Stimulated activated CD8-positive, alpha-beta memory T cell treated with anti-CD3 and anti-CD28 coated beads, Interleukin-7, amount 100 ng/mL, for 24 hours (primary cell): ENCODE results near the gene PANX1.

Experiments used
- DNase-seq: peaks from one replicate; pipeline ENCODE4 v3.0.0-alpha.2; 2020; ENCODE audit warnings: low read depth

PANX1 gene

GRCh38 chr11:94185416-94186084 lies 56.9 kb downstream of the PANX1 start:
- DNase-seq = no peak

- no peak for DNase-seq
These were observed 57.9 kb downstream of the PANX1 start for GRCh38 chr11:94186342-94187203.

- no peak for DNase-seq
These were observed 64.6 kb downstream of the PANX1 start for GRCh38 chr11:94193288-94193687.

DNA sequence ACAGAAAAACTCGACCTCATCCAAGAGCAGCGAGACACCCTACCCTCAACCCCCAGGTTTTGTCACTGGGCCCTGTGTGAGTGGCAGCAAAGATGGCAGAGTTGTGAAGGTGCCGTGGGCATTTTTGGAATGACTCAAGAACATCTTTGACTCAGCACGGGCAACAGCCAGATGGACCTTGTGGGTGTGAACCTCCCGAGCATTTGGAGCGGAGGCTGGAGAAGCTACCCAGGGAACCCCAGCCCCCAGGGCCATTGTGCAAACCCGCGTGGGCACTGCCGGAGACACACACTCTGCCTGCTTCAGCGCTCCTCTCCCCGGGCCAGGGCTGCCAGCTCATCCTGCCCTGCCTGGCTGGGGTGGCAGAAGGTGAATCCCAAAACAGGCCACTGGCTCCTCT lies 66.1 kb downstream of the PANX1 start:
- no peak for DNase-seq

GRCh38 chr11:94196363-94196762 lies 67.7 kb downstream of the PANX1 start:
- DNase-seq = no peak

- DNase-seq = no peak
These were observed 70.1 kb downstream of the PANX1 start for GRCh38 chr11:94198718-94199117.

DNA sequence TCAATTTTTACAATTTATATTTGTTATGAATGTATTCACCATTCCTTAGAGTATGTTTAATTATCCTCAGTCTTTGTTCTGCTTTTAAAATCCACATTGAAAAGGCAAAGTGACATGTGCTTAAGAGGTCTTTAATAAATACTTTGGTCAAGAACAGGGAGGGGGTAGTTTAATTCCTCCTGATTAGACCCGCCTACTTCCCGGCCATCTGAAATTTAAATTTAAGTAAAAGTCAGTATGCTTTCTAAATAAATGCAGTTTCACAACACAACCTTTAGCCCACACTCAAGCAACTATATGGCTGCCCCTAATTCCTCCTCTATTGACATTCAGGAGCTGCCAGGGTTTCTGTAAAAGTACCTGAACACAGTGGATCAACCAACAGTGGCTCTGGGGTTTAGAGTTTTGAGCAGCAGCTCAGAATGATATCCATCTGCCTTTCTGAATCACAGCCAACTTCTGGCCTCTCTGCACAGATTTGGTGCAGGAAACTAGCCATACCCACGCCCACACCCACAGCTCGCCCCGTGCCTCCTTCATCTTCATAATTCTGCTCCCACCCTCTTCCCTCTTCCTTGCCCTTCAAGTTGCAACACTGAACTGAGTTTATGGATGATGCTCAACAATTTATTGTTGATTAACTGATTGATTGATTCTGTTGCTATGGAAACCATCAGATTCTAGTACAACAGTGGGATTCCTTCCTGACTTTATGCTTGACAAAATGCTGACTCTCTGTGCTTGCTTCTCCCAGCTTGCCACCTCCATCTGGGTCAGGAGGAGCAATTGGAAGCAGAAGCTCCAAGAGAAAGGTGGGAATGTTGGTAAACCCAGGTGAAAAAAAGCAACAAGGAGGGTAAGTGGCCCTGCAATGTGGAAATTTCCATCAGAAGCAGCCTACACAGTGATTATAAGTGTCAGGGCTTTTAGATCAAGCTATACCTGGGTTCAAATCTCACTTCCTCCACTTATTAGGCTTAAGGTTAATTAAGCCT lies 70.8 kb downstream of the PANX1 start:
- no peak for DNase-seq

- no peak for DNase-seq
These were observed 72.4 kb downstream of the PANX1 start for GRCh38 chr11:94201004-94201465.

DNA sequence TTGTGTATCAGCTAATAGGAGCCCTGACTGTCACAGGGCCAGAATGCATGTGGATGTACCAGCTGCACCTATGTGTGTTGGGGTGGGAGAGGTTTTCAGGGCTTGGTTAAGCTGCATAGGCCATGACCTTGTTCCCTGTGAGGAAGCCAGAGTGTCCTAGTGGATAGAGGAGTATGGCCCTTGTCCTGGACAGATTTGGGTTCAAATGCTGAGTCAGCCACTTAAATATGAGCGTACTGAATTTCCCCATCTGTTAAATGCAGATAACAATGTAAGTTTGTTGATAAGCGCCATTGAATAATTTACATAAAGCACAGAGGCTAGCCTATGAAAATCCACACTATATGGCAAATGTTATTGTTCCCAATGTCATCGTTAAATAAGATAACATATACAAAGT lies 74.4 kb downstream of the PANX1 start:
- DNase-seq = no peak

DNA sequence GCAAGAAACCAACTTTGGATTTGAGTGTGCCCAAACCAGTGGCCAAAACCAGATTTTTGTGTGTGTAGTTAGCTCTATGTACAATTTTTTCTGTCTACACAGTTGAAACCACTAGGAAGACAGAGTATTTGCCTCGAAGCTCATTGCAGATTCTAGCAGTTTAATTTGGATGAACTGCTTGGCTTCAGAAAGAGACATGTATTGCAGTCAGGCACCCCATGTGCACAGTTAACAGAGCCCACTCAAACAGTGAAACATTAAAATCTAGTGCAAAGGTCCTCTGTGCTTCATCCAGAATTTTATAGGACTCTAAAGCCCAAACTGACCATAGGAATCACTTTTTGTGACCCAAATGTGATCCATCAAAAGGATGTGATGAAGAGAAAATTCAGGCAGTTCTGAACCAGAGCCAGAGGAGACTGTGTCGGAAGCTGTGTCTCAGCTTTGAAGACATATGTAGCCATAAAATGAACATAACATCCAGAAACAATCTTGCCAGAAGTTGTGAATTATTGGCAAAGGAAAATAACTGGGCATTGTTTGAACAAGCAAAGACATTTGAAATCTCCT lies 82.7 kb downstream of the PANX1 start:
- no peak for DNase-seq

- DNase-seq = no peak
These were observed 84.3 kb downstream of the PANX1 start for GRCh38 chr11:94212898-94213297.

DNA sequence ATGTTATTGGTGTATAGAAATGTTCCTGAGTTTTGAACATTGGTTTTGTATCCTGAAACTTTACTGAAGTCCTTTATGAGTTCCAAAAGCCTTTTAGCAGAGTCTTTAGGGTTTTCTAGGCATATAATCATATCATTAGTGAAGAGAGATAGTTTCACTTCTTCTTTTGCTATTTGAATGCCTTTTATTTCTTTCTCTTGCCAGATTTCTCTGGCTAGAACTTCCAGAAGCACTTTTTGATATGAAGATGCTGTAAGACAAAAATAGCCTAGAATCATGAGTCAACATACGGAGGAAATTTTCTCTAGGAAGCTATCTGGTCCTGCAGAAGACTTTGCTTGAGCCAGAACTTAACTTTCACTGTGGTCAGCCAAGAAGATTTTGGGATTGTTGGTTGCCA lies 89.1 kb downstream of the PANX1 start:
- no peak for DNase-seq

DNA sequence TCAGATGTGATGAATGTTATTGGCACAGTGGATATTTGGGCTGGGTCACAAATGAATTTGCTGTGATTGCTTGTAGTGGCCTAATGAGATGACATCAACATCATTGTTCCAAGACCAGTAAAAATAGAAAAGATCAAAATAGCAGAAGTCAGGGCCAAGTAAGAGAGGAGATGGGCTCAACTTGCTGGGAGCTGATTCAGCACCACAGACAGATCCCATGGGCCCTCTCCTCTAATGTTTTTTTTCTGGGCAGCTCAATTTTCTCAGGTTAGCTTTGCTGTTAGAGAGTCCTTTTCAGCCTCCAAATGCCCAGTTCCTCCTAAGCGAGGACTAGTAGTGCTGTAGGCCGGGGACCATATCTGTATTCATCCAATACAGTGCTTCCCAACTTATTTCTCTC lies 89.7 kb downstream of the PANX1 start:
- no peak for DNase-seq

DNA sequence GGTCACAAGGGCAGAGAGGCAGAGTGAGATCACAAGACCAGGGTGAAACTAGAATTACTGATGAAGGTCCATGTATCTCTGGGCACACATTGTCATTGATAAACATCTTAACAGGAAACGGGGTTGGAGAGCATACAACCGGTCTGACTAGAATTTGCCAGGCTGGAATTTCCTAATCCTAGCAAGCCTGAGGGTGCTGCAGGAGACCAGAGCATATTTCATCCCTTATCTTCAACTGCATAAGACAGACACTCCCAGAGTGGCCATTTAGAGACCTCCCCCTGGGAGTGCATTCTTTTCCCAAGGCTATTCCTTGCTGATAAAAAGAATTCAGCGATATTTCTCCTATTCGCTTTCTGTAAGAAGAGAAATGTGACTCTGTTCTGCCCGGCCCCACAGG lies 91.1 kb downstream of the PANX1 start:
- DNase-seq = no peak

DNA sequence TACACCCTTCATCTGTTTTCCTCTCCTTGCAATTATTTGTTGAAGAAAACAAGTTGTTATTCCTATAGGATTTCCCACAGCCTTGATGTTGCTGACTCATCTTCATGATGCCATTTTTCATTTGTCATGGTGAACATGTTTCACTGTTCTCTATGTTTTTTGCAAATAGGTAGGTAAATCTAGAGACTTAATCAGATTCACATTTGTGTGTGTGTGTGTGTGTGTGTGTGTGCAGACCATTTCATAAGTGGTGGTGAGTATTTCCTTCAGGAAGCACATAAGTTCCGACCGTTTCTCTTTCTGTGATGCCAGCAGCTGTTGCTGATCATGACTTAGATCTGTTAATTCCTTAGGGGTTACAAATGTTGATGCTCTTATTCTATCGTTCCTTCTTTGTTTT lies 95.4 kb downstream of the PANX1 start:
- DNase-seq = no peak
